HEK293 (cell line): ENCODE measurements around the gene AOAH.

Source experiments
- CTCF ChIA-PET: fragments of 350-600 bp; formaldehyde crosslinking; extraction: SDS; loops from one replicate; lab custom pipeline; 2021; ENCODE audit warnings: antibody characterized with exemption; lab: Yijun Ruan, JAX
- POLR2A ChIA-PET: fragments of 300-600 bp; formaldehyde crosslinking; extraction: SDS; loops from one replicate; lab custom pipeline; 2020; ENCODE audit warnings: antibody characterized with exemption, inconsistent platforms; lab: Yijun Ruan, JAX
- H3K27ac ChIP-seq: fragments of 200-500 bp; sonication (Bioruptor generic); 2 replicates; pipeline ENCODE4 v1.5.1; 2014; ENCODE audit warnings: low read depth, low read length, control low read depth, inconsistent platforms; ENCODE audit errors: extremely low read depth
- H3K36me3 ChIP-seq, 2 experiments: fragments of 200-500 bp in 1 of 2; sonication (Bioruptor generic) in 1 of 2; 1 replicate in 1 of 2; 2 replicates in 1 of 2; pipeline ENCODE4 v1.5.1; 2014 to 2017; ENCODE audit warnings: inconsistent platforms in 2 of 2, low read length in 2 of 2; ENCODE audit not compliant: control insufficient read depth in 2 of 2, insufficient read depth in 1 of 2
- H3K4me1 ChIP-seq: fragments of 200-500 bp; sonication (Bioruptor generic); 2 replicates; pipeline ENCODE4 v1.5.1; 2014; ENCODE audit warnings: mild to moderate bottlenecking, low read length, inconsistent platforms; ENCODE audit not compliant: control insufficient read depth, insufficient read depth
- H3K4me3 ChIP-seq: 2 replicates; pipeline ENCODE4 v1.5.1; 2011; ENCODE audit warnings: low read depth, mild to moderate bottlenecking, control low read depth, low read length, moderate library complexity
- H3K9me3 ChIP-seq: fragments of 200-500 bp; sonication (Bioruptor generic); 2 replicates; pipeline ENCODE4 v1.5.1; 2014; ENCODE audit warnings: low read depth, low read length, inconsistent platforms; ENCODE audit not compliant: control insufficient read depth, insufficient read depth
- HIC1 ChIP-seq: fragments of 450-650 bp; formaldehyde crosslinking; IDR thresholded peaks from 2 replicates; pipeline ENCODE4 v1.5.1; 2016; ENCODE audit warnings: missing biosample characterization, missing genetic modification characterization
- KLF1 ChIP-seq: fragments of 450-650 bp; formaldehyde crosslinking; IDR thresholded peaks from 2 replicates; pipeline ENCODE4 v1.5.1; 2016; ENCODE audit warnings: missing biosample characterization, missing genetic modification characterization
- KLF8 ChIP-seq: fragments of 450-650 bp; formaldehyde crosslinking; IDR thresholded peaks from 2 replicates; pipeline ENCODE4 v1.5.1; 2016; ENCODE audit warnings: missing biosample characterization, missing genetic modification characterization
- SALL2 ChIP-seq: fragments of 450-650 bp; formaldehyde crosslinking; IDR thresholded peaks from 2 replicates; pipeline ENCODE4 v1.5.0; 2017; ENCODE audit warnings: missing biosample characterization, mild to moderate bottlenecking, missing genetic modification characterization, borderline replicate concordance
- SETDB1 ChIP-seq: IDR thresholded peaks from one replicate; pipeline ENCODE4 v1.6.1; 2017; ENCODE audit warnings: mild to moderate bottlenecking, low read length, moderate library complexity, mixed read lengths; ENCODE audit not compliant: insufficient read length
- TCF7L2 ChIP-seq: IDR thresholded peaks from 2 replicates; pipeline ENCODE4 v1.6.1; 2011; ENCODE audit warnings: low read depth, mild to moderate bottlenecking, inconsistent platforms, low read length, moderate library complexity, borderline replicate concordance
- YY2 ChIP-seq: fragments of 450-650 bp; formaldehyde crosslinking; IDR thresholded peaks from 2 replicates; pipeline ENCODE4 v1.5.1; 2016; ENCODE audit warnings: missing biosample characterization, missing genetic modification characterization
- ZBTB7A ChIP-seq: fragments of 450-650 bp; formaldehyde crosslinking; IDR thresholded peaks from 2 replicates; pipeline ENCODE4 v1.5.1; 2016; ENCODE audit warnings: low read depth, missing biosample characterization, missing genetic modification characterization
- ZNF10 ChIP-seq: fragments of 450-650 bp; formaldehyde crosslinking; IDR thresholded peaks from 2 replicates; pipeline ENCODE4 v1.5.1; 2017; ENCODE audit warnings: missing biosample characterization, missing genetic modification characterization
- ZNF146 ChIP-seq: fragments of 450-650 bp; formaldehyde crosslinking; IDR thresholded peaks from 2 replicates; pipeline ENCODE4 v1.5.1; 2016; ENCODE audit warnings: missing biosample characterization, missing genetic modification characterization
- ZNF148 ChIP-seq: fragments of 450-650 bp; formaldehyde crosslinking; IDR thresholded peaks from 2 replicates; pipeline ENCODE4 v1.5.0; 2017; ENCODE audit warnings: missing biosample characterization, missing genetic modification characterization, borderline replicate concordance
- ZNF157 ChIP-seq: fragments of 450-650 bp; formaldehyde crosslinking; IDR thresholded peaks from 2 replicates; pipeline ENCODE4 v1.5.1; 2016; ENCODE audit warnings: missing biosample characterization, missing genetic modification characterization
- ZNF169 ChIP-seq: fragments of 450-650 bp; formaldehyde crosslinking; IDR thresholded peaks from 2 replicates; pipeline ENCODE4 v1.5.1; 2016; ENCODE audit warnings: missing biosample characterization, missing genetic modification characterization
- ZNF202 ChIP-seq: fragments of 450-650 bp; formaldehyde crosslinking; IDR thresholded peaks from 2 replicates; pipeline ENCODE4 v1.5.1; 2016; ENCODE audit warnings: missing biosample characterization, missing genetic modification characterization, borderline replicate concordance
- ZNF248 ChIP-seq: fragments of 450-650 bp; formaldehyde crosslinking; IDR thresholded peaks from 2 replicates; pipeline ENCODE4 v1.5.1; 2017; ENCODE audit warnings: missing biosample characterization, missing genetic modification characterization
- ZNF292 ChIP-seq: fragments of 450-650 bp; formaldehyde crosslinking; IDR thresholded peaks from 2 replicates; pipeline ENCODE4 v1.5.1; 2016; ENCODE audit warnings: low read depth, missing biosample characterization, missing genetic modification characterization, borderline replicate concordance
- ZNF302 ChIP-seq: fragments of 450-650 bp; formaldehyde crosslinking; IDR thresholded peaks from 2 replicates; pipeline ENCODE4 v1.5.1; 2016; ENCODE audit warnings: missing biosample characterization, missing genetic modification characterization, low read depth
- ZNF529 ChIP-seq: fragments of 450-650 bp; formaldehyde crosslinking; IDR thresholded peaks from 2 replicates; pipeline ENCODE4 v1.5.1; 2017; ENCODE audit warnings: missing genetic modification characterization, missing biosample characterization; ENCODE audit not compliant: insufficient replicate concordance
- ZNF544 ChIP-seq: fragments of 450-650 bp; formaldehyde crosslinking; IDR thresholded peaks from 2 replicates; pipeline ENCODE4 v1.5.0; 2017; ENCODE audit warnings: missing biosample characterization, missing genetic modification characterization
- ZNF658 ChIP-seq: fragments of 450-650 bp; formaldehyde crosslinking; IDR thresholded peaks from 2 replicates; pipeline ENCODE4; 2016; ENCODE audit warnings: missing biosample characterization, missing genetic modification characterization
- ZNF664 ChIP-seq: fragments of 450-650 bp; formaldehyde crosslinking; IDR thresholded peaks from 2 replicates; pipeline ENCODE4 v1.5.1; 2016; ENCODE audit warnings: missing biosample characterization, missing genetic modification characterization
- ZNF670 ChIP-seq: fragments of 450-650 bp; formaldehyde crosslinking; IDR thresholded peaks from 2 replicates; pipeline ENCODE4 v1.5.1; 2016; ENCODE audit warnings: missing biosample characterization, missing genetic modification characterization, low read depth
- ZNF677 ChIP-seq: fragments of 450-650 bp; IDR thresholded peaks from 2 replicates; pipeline ENCODE4 v1.5.0; 2018; ENCODE audit warnings: missing biosample characterization, mild to moderate bottlenecking, missing genetic modification characterization, moderate library complexity
- ZNF701 ChIP-seq: fragments of 450-650 bp; formaldehyde crosslinking; IDR thresholded peaks from 2 replicates; pipeline ENCODE4 v1.5.1; 2016; ENCODE audit warnings: missing biosample characterization, missing genetic modification characterization
- ZSCAN16 ChIP-seq: fragments of 450-650 bp; formaldehyde crosslinking; IDR thresholded peaks from 2 replicates; pipeline ENCODE4 v1.5.1; 2016; ENCODE audit warnings: missing biosample characterization, missing genetic modification characterization
- ZSCAN30 ChIP-seq: fragments of 450-650 bp; IDR thresholded peaks from 2 replicates; pipeline ENCODE4 v1.5.1; 2018; ENCODE audit warnings: missing biosample characterization, mild to moderate bottlenecking, missing genetic modification characterization, moderate library complexity
- TF ChIP-seq, protein P1 (sequence below): fragments of 450-650 bp; formaldehyde crosslinking; IDR thresholded peaks from 2 replicates; pipeline ENCODE4 v1.5.1; 2016; ENCODE audit warnings: missing biosample characterization, missing genetic modification characterization
- TF ChIP-seq, protein P2 (sequence below): fragments of 450-650 bp; formaldehyde crosslinking; IDR thresholded peaks from 2 replicates; pipeline ENCODE4 v1.5.1; 2016; ENCODE audit warnings: missing biosample characterization, missing genetic modification characterization
- TF ChIP-seq, protein P3 (sequence below): fragments of 450-650 bp; formaldehyde crosslinking; IDR thresholded peaks from 2 replicates; pipeline ENCODE4 v1.5.1; 2017; ENCODE audit warnings: missing biosample characterization, missing genetic modification characterization
- TF ChIP-seq, protein P4 (sequence below): IDR thresholded peaks from 2 replicates; pipeline ENCODE4 v1.6.1; 2011; ENCODE audit warnings: mild to moderate bottlenecking, low read depth, low read length, borderline replicate concordance

The AOAH gene

DNA sequence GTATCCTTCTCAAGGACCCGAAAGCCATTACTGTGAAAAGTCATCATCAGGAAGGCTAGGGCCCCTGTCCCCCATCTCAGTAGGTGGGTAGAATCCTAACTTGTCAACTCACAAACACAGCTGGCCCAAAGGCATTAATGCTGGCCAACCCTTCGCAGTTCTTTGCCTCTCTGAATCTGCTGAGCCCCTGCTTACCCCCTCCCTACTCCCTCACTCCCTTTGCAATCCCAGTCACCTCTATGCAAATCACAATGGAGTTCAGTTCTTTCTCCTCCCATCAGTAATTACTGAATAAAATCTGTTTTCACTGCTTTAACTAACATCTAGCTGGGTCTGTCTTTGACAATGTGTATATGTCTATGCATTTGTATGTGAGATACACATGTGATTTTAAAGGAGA lies 38.1 kb upstream of the AOAH start:
- H3K4me3 ChIP-seq, result no peak overlapping the region

DNA sequence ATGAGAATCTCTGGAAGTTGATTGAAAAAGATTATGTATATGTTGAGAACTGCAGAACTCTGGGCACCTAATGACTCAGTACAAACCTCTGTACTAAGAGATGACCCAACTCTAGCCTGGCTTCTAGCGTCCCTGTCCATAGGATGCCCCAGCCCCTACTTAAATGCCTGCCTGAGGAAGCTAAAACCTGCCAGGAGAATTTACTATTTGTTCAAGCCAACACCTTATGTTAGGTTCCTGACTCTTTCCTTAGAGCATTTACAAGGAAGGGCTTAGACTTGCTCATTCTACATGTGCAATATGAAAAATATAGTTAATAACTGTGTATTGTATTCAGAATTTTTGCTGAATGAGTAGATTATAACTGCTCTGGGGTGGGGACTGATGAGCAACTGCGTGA lies 37.5 kb upstream of the AOAH start:
- ChIA-PET CTCF (interaction anchor here (0.9 kb wide), 1 partner anchor 225 kb away, joined by 4 read pairs; no protein-coding TSS in a partner anchor), POLR2A (interaction anchor here (0.6 kb wide), 1 partner anchor 211 kb away, joined by 3 read pairs; no protein-coding TSS in a partner anchor)
- H3K36me3 ChIP-seq, result no peaks in the 10 kb centered on the region
- H3K4me3 ChIP-seq, result no peak overlapping the region
- no peaks in the 10 kb centered on the region for H3K9me3 ChIP-seq
- no peaks in the 10 kb centered on the region for H3K4me1 ChIP-seq
- no peak overlapping the region for H3K27ac ChIP-seq
- TF ChIP-seq KLF8 (no peak), YY2 (tag by site-specific recombination) (no peak), ZNF10 (tag by site-specific recombination) (no peak), ZNF202 (tag by site-specific recombination) (no peak), ZNF169 (tag by site-specific recombination) (no peak), ZNF292 (tag by site-specific recombination) (no peak), ZNF146 (no peak), ZSCAN16 (tag by site-specific recombination) (no peak), KLF1 (no peak), TCF7L2 (no peak)
- TF ChIP-seq, protein P1, sequence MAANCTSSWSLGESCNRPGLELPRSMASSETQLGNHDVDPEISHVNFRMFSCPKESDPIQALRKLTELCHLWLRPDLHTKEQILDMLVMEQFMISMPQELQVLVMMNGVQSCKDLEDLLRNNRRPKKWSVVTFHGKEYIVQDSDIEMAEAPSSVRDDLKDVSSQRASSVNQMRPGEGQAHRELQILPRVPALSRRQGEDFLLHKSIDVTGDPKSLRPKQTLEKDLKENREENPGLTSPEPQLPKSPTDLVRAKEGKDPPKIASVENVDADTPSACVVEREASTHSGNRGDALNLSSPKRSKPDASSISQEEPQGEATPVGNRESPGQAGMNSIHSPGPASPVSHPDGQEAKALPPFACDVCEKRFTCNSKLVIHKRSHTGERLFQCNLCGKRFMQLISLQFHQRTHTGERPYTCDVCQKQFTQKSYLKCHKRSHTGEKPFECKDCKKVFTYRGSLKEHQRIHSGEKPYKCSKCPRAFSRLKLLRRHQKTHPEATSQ (tag by site-specific recombination), result no peak

More for the DNA sequence above, 38.1 kb upstream of the AOAH start:
- CTCF ChIA-PET, result interaction anchor here (0.5 to 0.7 kb wide), 2 partner anchors 110 to 747 kb away, joined by 3 to 4 read pairs; no protein-coding TSS in a partner anchor
- no peaks in the 10 kb centered on the region for H3K36me3 ChIP-seq
- TF ChIP-seq ZNF248 (no peak), SETDB1 (no peak), ZNF670 (tag by site-specific recombination) (no peak), ZNF529 (tag by site-specific recombination) (no peak), ZSCAN30 (tag by site-specific recombination) (no peak), ZNF302 (tag by site-specific recombination) (no peak), ZNF664 (tag by site-specific recombination) (no peak), ZNF658 (tag by site-specific recombination) (no peak), ZNF157 (tag by site-specific recombination) (no peak), HIC1 (tag by site-specific recombination) (no peak), ZBTB7A (tag by site-specific recombination) (no peak), ZNF677 (tag by site-specific recombination) (no peak), SALL2 (tag by site-specific recombination) (no peak), ZNF701 (tag by site-specific recombination) (no peak), ZNF148 (tag by site-specific recombination) (no peak), ZNF544 (tag by site-specific recombination) (no peak)
- TF ChIP-seq, protein P2, sequence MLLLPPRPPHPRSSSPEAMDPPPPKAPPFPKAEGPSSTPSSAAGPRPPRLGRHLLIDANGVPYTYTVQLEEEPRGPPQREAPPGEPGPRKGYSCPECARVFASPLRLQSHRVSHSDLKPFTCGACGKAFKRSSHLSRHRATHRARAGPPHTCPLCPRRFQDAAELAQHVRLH (tag by site-specific recombination), result no peak
- TF ChIP-seq, protein P3, sequence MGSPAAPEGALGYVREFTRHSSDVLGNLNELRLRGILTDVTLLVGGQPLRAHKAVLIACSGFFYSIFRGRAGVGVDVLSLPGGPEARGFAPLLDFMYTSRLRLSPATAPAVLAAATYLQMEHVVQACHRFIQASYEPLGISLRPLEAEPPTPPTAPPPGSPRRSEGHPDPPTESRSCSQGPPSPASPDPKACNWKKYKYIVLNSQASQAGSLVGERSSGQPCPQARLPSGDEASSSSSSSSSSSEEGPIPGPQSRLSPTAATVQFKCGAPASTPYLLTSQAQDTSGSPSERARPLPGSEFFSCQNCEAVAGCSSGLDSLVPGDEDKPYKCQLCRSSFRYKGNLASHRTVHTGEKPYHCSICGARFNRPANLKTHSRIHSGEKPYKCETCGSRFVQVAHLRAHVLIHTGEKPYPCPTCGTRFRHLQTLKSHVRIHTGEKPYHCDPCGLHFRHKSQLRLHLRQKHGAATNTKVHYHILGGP (tag by site-specific recombination), result no peak
- TF ChIP-seq, protein P4, sequence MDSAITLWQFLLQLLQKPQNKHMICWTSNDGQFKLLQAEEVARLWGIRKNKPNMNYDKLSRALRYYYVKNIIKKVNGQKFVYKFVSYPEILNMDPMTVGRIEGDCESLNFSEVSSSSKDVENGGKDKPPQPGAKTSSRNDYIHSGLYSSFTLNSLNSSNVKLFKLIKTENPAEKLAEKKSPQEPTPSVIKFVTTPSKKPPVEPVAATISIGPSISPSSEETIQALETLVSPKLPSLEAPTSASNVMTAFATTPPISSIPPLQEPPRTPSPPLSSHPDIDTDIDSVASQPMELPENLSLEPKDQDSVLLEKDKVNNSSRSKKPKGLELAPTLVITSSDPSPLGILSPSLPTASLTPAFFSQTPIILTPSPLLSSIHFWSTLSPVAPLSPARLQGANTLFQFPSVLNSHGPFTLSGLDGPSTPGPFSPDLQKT, result no peak
- POLR2A ChIA-PET, result no interaction called here
- no peaks in the 10 kb centered on the region for H3K4me1 ChIP-seq
- H3K27ac ChIP-seq, result no peak overlapping the region
- H3K9me3 ChIP-seq, result no peaks in the 10 kb centered on the region
